Lower lobe of right lung (tissue), 2 donors: Measurements from ENCODE around the gene TTC9. TPM values are rescaled to one million over a fixed set of nuclear protein-coding genes. Genes with fewer than 3 reads are reported as not detected.

Experiments used
- ATAC-seq, 2 donors: fragments of 200-7000 bp; cut with Tn5 transposase; one replicate each; pipeline ENCODE4 v1.9.1; 2020 to 2022; ENCODE audit warnings: mild to moderate bottlenecking in 2 of 2, moderate library complexity in 2 of 2
- DNase-seq: peaks from one replicate; pipeline ENCODE4 v3.0.0-alpha.2; 2020
- H3K27ac ChIP-seq: fragments of 200-600 bp; one replicate; pipeline ENCODE4 v1.8.0; 2022
- H3K27me3 ChIP-seq: fragments of 200-600 bp; one replicate; pipeline ENCODE4 v1.8.0; 2022; ENCODE audit warnings: low read depth
- H3K36me3 ChIP-seq: fragments of 200-600 bp; one replicate; pipeline ENCODE4 v1.8.0; 2022; ENCODE audit warnings: mild to moderate bottlenecking
- H3K4me1 ChIP-seq: fragments of 200-600 bp; one replicate; pipeline ENCODE4 v1.8.0; 2022
- H3K4me3 ChIP-seq: fragments of 200-600 bp; one replicate; pipeline ENCODE4 v1.8.0; 2022; ENCODE audit warnings: mild to moderate bottlenecking
- H3K9me3 ChIP-seq: fragments of 200-600 bp; one replicate; pipeline ENCODE4 v1.8.0; 2022
- CTCF ChIP-seq: fragments of 200-600 bp; IDR thresholded peaks from one replicate; pipeline ENCODE4 v1.8.0; 2022; ENCODE audit warnings: antibody characterized with exemption, mild to moderate bottlenecking
- intact Hi-C: fragments of 100-400 bp; cut with DNase I; formaldehyde crosslinking; loops from one replicate; pipeline ENCODE4 v1.11.0; 2022
- total RNA-seq: library from RNA; stranded (reverse); fragmentation: NEBNext Ultra II Directional; extraction: Animal tissue kit (Norgen Biotek cat#: 25700); gene quantifications from one replicate; pipeline ENCODE4 v1.2.1, GENCODE V29; 2021
- donor health status: DM: no; HTN: yes; CAD: no; lungs with severe emphysema.

Gene TTC9
- total RNA-seq, 1 donor from 2014 or later, result 5.5 TPM

GRCh38 chr14:70683983-70684382 lies 42.3 kb downstream of the TTC9 start:
- Histone ChIP-seq H3K27me3 (no peaks in the 10 kb centered on the region), H3K4me3 (no peak overlapping the region), H3K4me1 (no peaks in the 10 kb centered on the region), H3K27ac (no peak overlapping the region), H3K36me3 (no peaks in the 10 kb centered on the region), H3K9me3 (no peaks in the 10 kb centered on the region)
- DNase-seq (no peak), ATAC-seq (no peak)
- TF ChIP-seq CTCF, result no peak
- intact Hi-C loops, result no loop called here

GRCh38 chr14:70685474-70686197 lies 43.9 kb downstream of the TTC9 start:
- DNase-seq (no peak), ATAC-seq (no peak)
- intact Hi-C loops, result no loop called here
- H3K4me3 ChIP-seq, result no peak overlapping the region
- TF ChIP-seq CTCF, result no peak
- no peak overlapping the region for H3K27ac ChIP-seq
- H3K9me3 ChIP-seq, result no peaks in the 10 kb centered on the region
- H3K4me1 ChIP-seq, result no peaks in the 10 kb centered on the region
- H3K36me3 ChIP-seq, result no peaks in the 10 kb centered on the region
- H3K27me3 ChIP-seq, result no peaks in the 10 kb centered on the region

- ATAC-seq, result peak; percentile 28 to 67
- H3K9me3 ChIP-seq, result no peaks in the 10 kb centered on the region
- intact Hi-C loops, result no loop called here
- H3K4me3 ChIP-seq, result no peak overlapping the region
- no peaks in the 10 kb centered on the region for H3K27me3 ChIP-seq
- TF ChIP-seq CTCF, result no peak
- DNase-seq, result peak; percentile 66
- no peak overlapping the region for H3K27ac ChIP-seq
- H3K36me3 ChIP-seq, result no peaks in the 10 kb centered on the region
- peaks cover under 1% of the 10 kb centered on the region for H3K4me1 ChIP-seq
Observed at GRCh38 chr14:70692210-70692609, 50.5 kb downstream of the TTC9 start.

- no peak for DNase-seq
- Histone ChIP-seq H3K4me1 (peaks cover 14% of the 10 kb centered on the region), H3K27me3 (no peaks in the 10 kb centered on the region), H3K27ac (no peak overlapping the region), H3K9me3 (no peaks in the 10 kb centered on the region), H3K4me3 (no peak overlapping the region), H3K36me3 (no peaks in the 10 kb centered on the region)
- ATAC-seq, result no peak
- TF ChIP-seq CTCF, result no peak
- intact Hi-C loops, result no loop called here
Observed at GRCh38 chr14:70696026-70696425, 54.3 kb downstream of the TTC9 start.

GRCh38 chr14:70697701-70698100 lies 56.0 kb downstream of the TTC9 start:
- no peaks in the 10 kb centered on the region for H3K9me3 ChIP-seq
- H3K27ac ChIP-seq, result no peak overlapping the region
- DNase-seq (no peak), ATAC-seq (no peak)
- no peaks in the 10 kb centered on the region for H3K27me3 ChIP-seq
- peaks cover 18% of the 10 kb centered on the region for H3K4me1 ChIP-seq
- H3K36me3 ChIP-seq, result no peaks in the 10 kb centered on the region
- intact Hi-C loops, result no loop called here
- TF ChIP-seq CTCF, result no peak
- no peak overlapping the region for H3K4me3 ChIP-seq
